Lower leg skin (tissue), 4 donors: ENCODE measurements around the gene PCGF5. TPM values are rescaled to one million over a fixed set of nuclear protein-coding genes. Genes with fewer than 3 reads are reported as not detected.
"Not testable (repeated sequence)": the region's sequence is repeated elsewhere in the genome, so short reads cannot be mapped to it uniquely, and the experiment has no call there.

Experiments used
- DNase-seq, 2 donors: peaks; one replicate each; pipeline ENCODE4 v3.0.0-alpha.2; 2019; ENCODE audit warnings: low spot score in 2 of 2
- H3K4me3 ChIP-seq: fragments of 200-600 bp; sonication (generic); 2 replicates; pipeline ENCODE4 v1.5.1; 2017; ENCODE audit warnings: mild to moderate bottlenecking, low read depth; ENCODE audit not compliant: poor library complexity, severe bottlenecking
- CTCF ChIP-seq, 3 donors: fragments of 450-650 bp; IDR thresholded peaks; one replicate each; pipeline ENCODE4 v1.5.1; 2016; ENCODE audit warnings: antibody characterized with exemption in 3 of 3, mild to moderate bottlenecking in 3 of 3, moderate library complexity in 2 of 3
- POLR2A ChIP-seq, 2 donors: fragments of 450-650 bp; IDR thresholded peaks; one replicate each; pipeline ENCODE4 v1.6.1; 2016 to 2017; ENCODE audit warnings: antibody characterized with exemption in 2 of 2, mild to moderate bottlenecking in 1 of 2, moderate library complexity in 1 of 2
- WGBS, 2 donors: methylation state at CpG; one replicate each; pipeline ENCODE4 v1.1.5; 2018; 5-methylcytosine and 5-hydroxymethylcytosine counted together
- intact Hi-C: fragments of 100-400 bp; cut with DNase I; formaldehyde crosslinking; loops from one replicate; pipeline ENCODE4 v1.15.0; 2023; ENCODE audit warnings: low total_unique reads
- total RNA-seq, 4 donors: library from RNA; depleted of rRNA; stranded (reverse); fragments of >200 nt; gene quantifications; one replicate each; pipeline ENCODE4 v1.1.0, GENCODE V29; 2016

The PCGF5 gene
- total RNA-seq, 4 donors from 2014 or later, result 16.4 to 43.4 (median 28.3) TPM

- no peak for DNase-seq
- TF ChIP-seq POLR2A (IDR thresholded peaks at IDR 0.05), result no peak
- TF ChIP-seq CTCF (IDR thresholded peaks at IDR 0.05), result no peak
- WGBS, 2 donors, result 50 to 53% methylated on average over 1 of the region's 1 CpG
- no peak overlapping the region for H3K4me3 ChIP-seq
- intact Hi-C loops, result loop anchor here (10.0 kb wide), 2 partner anchors 246 to 336 kb away; no protein-coding TSS in a partner anchor
Measured at GRCh38 chr10:91250341-91250740, 29.9 kb downstream of the PCGF5 start.

GRCh38 chr10:91251430-91252056 lies 31.1 kb downstream of the PCGF5 start:
- intact Hi-C loops, result loop anchor here (10.0 kb wide), 2 partner anchors 247 to 337 kb away; no protein-coding TSS in a partner anchor
- DNase-seq, result peak in 1 of 2 donors; percentile 44
- no peak overlapping the region for H3K4me3 ChIP-seq
- TF ChIP-seq CTCF (IDR thresholded peaks at IDR 0.05) (peak in 1 of 3 donors; percentile 81), POLR2A (IDR thresholded peaks at IDR 0.05) (no peak)

DNA sequence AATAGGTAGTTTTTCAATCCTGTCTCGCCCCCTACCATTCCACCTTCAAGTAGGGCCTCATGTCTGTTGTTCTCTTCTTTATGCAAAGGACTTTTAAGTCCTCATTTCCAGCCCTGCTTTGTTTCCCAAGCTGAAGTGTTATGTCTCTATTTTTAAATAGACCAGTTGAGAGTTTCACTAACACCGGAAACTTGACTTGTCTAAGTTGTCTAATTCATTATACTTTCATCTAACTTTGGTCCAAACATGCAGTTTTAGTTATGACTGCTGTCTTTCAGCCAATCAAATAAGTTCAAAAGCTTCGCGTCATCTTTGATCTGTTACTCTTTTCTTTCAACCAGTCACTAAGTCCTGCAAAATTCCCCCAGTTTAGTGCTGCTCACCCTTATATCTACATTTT lies 32.8 kb downstream of the PCGF5 start:
- H3K4me3 ChIP-seq, result no peak overlapping the region
- intact Hi-C loops, result loop anchor here (10.0 kb wide), 2 partner anchors 248 to 338 kb away; no protein-coding TSS in a partner anchor
- 94 to 96% methylated on average over 4 of the region's 4 CpGs for WGBS, 2 donors
- TF ChIP-seq CTCF (IDR thresholded peaks at IDR 0.05), result no peak
- TF ChIP-seq POLR2A (IDR thresholded peaks at IDR 0.05), result no peak
- DNase-seq, result no peak

DNA sequence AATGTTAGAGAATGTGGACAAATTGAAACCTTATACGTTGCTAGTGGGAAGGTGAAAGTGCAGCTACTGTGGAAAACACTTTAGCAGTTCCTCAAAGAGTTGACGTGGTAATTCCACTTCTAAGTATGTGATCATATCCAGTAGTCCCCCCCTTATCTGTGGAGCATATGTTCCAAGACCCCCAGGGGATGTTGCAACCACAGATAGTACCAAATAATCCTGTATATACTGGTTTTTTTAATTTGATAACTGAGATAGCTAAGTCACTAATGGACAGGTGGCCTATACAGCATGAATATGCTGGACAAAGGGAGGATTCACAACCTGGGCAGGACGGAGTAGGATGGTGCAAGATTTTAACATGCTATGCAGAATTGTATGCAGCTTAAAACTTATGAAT lies 36.8 kb downstream of the PCGF5 start:
- 93 to 96% methylated on average over 3 of the region's 3 CpGs for WGBS, 2 donors
- no peak for TF ChIP-seq CTCF (IDR thresholded peaks at IDR 0.05)
- no peak for TF ChIP-seq POLR2A (IDR thresholded peaks at IDR 0.05)
- intact Hi-C loops, result loop anchor here (10.0 kb wide), 2 partner anchors 253 to 343 kb away; no protein-coding TSS in a partner anchor
- DNase-seq, result no peak
- H3K4me3 ChIP-seq, result no peak overlapping the region

DNA sequence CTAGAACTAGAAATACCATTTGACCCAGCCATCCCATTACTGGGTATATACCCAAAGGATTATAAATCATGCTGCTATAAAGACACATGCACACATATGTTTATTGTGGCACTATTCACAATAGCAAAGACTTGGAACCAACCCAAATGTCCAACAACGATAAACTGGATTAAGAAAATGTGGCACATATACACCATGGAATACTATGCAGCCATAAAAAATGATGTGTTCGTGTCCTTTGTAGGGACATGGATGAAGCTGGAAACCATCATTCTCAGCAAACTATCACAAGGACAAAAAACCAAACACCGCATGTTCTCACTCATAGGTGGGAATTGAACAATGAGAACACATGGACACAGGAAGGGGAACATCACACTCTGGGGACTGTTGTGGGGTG lies 40.0 kb downstream of the PCGF5 start:
- intact Hi-C loops, DNase-seq, H3K4me3 ChIP-seq: not testable (repeated sequence)
- 91 to 100% methylated on average over 3 of the region's 3 CpGs for WGBS, 2 donors

GRCh38 chr10:91271886-91272285 lies 51.4 kb downstream of the PCGF5 start:
- WGBS, 2 donors, result 63 to 74% methylated on average over 1 of the region's 1 CpG
- no peak for DNase-seq
- H3K4me3 ChIP-seq, result no peak overlapping the region
- intact Hi-C loops, result no loop called here
- TF ChIP-seq POLR2A (IDR thresholded peaks at IDR 0.05), result no peak
- TF ChIP-seq CTCF (IDR thresholded peaks at IDR 0.05), result no peak
